Right ventricle myocardium superior (tissue), 1 donor: ENCODE measurements around the gene LSM6. TPM values are rescaled to one million over a fixed set of nuclear protein-coding genes. Genes with fewer than 3 reads are reported as not detected.

Experiments used
- ATAC-seq: fragments of 200-7000 bp; cut with Tn5 transposase; one replicate; pipeline ENCODE4 v1.9.1; 2020; ENCODE audit warnings: mild to moderate bottlenecking; ENCODE audit not compliant: poor library complexity
- DNase-seq: peaks from one replicate; pipeline ENCODE4 v3.0.0-alpha.2; 2020
- intact Hi-C: fragments of 100-400 bp; cut with DNase I; formaldehyde crosslinking; loops from one replicate; pipeline ENCODE4 v1.11.2; 2022
- long read RNA-seq: library from polyadenylated mRNA; unstranded; transcript quantifications from one replicate; pipeline ENCODE4 v2.0.0, GENCODE V29; 2021
- total RNA-seq: library from RNA; stranded (reverse); fragmentation: NEBNext Ultra II Directional; extraction: Animal tissue kit (Norgen Biotek cat#: 25700); gene quantifications from one replicate; pipeline ENCODE4 v1.2.1, GENCODE V29; 2021
- donor health status: DM: no; HTN: yes; CAD: no; lungs with severe emphysema.

The LSM6 gene
- total RNA-seq: 11.8 TPM
- long read RNA-seq, transcript LSM6-201 (4 exons, 2,259 nt): major isoform, 13 of 15 reads
- long read RNA-seq, partial matches to known transcripts: 0 of 15 reads
- long read RNA-seq, other reads (novel, unspliced or antisense): 2 of 15 reads

- intact Hi-C loops: loop anchor here (10.0 kb wide), 1 partner anchor 241 kb away; the partner anchor contains the start of gene ZNF827
- DNase-seq (peak; percentile 93), ATAC-seq (peak; percentile 99)
Observed at GRCh38 chr4:146175541-146176453, at the start of gene LSM6. LSM6 (plus strand) TSS chr4:146175718; CDS start chr4:146182922, 7,204 bp downstream.

- ATAC-seq (no peak), DNase-seq (no peak)
- intact Hi-C loops: no loop called here
Observed at GRCh38 chr4:146132445-146132844, 43.1 kb upstream of the LSM6 start.

GRCh38 chr4:146134761-146135445 lies 40.6 kb upstream of the LSM6 start:
- intact Hi-C loops: no loop called here
- DNase-seq (no peak), ATAC-seq (peak; percentile 68)

GRCh38 chr4:146135941-146136340 lies 39.6 kb upstream of the LSM6 start:
- DNase-seq (no peak), ATAC-seq (no peak)
- intact Hi-C loops: no loop called here

DNA sequence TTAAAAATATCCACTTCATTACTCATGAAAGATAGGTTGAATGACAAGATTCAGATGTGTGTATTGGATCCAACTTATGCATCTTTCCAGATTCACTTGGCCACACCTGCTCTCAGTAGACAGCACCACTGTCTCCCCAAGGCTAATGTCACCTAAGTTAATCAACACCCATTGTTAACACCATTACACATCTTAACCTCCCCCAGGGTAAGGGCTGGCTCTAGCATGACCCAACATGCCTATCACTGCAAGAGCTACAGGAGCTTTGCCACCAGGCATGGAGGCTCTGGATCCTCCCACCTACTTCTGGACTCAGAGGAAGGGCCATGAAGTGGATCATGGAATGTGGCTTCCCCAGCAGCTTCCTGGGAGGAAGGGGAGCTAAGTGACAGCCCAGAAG lies 32.8 kb upstream of the LSM6 start:
- ATAC-seq (no peak), DNase-seq (no peak)
- intact Hi-C loops: no loop called here

DNA sequence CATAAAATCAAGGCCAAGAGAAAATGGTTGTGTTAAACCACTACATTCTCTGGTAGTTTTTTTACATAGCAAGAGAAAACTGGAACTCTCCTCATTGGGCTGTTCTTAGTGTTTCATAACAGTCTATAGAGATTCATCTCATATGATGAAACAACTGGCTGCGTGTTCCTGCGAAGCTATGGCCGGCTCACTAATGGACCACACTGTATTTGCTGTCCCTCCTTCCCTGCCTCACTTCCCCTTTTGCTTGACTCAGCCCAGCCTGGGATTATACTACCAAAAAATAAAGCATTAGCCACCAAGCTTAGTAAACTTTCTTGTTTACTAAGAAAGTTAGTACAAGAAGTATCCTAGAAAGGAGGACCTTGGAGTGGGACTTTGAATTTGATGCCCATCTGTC lies 31.6 kb upstream of the LSM6 start:
- no peak for ATAC-seq
- intact Hi-C loops: no loop called here
- DNase-seq: no peak

GRCh38 chr4:146146918-146147317 lies 28.6 kb upstream of the LSM6 start:
- intact Hi-C loops: no loop called here
- DNase-seq (no peak), ATAC-seq (no peak)

- ATAC-seq: no peak
- no peak for DNase-seq
- intact Hi-C loops: no loop called here
Observed at GRCh38 chr4:146148021-146148420, 27.5 kb upstream of the LSM6 start.

DNA sequence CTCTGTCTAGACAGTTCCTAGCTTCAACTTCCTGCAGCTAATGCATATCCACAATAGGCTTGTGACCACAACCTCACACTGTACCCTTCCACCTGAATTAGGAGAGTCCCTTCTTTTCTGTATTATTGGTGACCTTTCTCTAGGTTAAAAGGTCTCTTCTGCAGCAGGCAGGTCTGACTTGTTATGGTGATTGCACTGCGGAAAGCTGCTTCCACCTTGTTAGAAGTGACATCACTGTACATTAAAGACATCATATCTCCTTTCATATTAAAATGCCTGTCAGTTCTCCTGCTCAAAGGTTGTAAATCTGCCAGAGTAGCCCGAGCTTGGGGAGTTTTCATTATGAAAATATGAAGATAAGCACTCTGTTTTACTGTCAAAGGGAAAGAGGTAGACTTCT lies 21.5 kb upstream of the LSM6 start:
- DNase-seq: no peak
- intact Hi-C loops: no loop called here
- ATAC-seq: no peak

DNA sequence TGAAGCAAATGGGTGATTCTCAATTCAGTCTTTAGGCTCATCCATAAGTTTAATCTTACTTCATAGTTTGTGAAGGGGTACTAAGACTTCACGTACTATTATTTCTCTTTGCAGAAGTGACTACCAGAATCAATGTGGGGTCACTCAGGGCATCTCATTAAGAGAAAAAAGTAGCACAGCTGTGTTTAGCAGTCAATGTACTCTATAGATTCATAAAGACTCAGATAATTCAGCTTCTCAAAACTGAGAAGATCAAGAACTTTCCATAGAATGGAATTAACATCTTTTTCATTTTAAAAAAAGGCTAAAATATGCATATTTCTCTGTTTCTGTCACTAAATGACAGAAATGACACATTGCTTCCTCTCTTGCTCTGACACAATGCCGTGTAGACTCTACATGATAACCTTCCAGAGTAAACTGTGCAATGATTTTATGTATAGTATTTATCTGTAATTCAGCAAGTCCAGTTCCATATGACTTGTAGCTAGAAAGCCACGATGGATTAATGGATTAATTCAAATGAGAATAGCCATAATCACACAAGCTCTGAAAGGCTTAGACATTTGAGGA lies 20.3 kb upstream of the LSM6 start:
- no peak for ATAC-seq
- no peak for DNase-seq
- intact Hi-C loops: no loop called here

DNA sequence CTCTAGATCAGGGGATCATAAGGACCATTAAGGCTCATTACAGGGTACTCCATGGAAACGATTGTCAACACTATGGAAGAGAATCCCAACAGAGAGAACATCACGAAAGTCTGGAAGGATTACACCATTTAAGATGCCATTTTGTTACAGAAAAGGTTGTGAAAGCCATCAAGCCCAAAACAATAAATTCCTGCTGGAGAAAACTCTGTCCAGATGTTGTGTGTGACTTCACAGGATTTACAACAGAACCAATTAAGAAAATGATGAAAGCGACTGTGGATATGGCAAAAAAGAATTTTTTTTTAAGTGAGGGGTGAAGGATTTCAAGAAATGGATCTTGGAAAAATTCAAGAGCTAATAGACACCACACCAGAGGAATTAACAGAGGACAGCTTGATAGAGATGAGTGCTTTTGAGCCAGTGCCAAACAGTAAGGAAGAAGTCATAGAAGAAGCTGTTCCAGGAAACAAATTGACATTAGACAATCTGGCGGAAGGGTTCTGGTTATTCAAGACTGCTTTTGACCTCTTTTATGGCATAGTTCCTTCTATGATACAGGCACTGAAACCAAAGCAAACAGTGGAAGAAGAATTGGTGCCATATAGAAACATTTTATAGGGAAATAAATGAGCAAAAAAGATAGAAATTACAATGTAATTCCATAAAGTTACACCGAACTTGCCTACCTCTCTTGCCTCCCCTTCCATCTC lies 17.3 kb upstream of the LSM6 start:
- intact Hi-C loops: no loop called here
- ATAC-seq: no peak

DNA sequence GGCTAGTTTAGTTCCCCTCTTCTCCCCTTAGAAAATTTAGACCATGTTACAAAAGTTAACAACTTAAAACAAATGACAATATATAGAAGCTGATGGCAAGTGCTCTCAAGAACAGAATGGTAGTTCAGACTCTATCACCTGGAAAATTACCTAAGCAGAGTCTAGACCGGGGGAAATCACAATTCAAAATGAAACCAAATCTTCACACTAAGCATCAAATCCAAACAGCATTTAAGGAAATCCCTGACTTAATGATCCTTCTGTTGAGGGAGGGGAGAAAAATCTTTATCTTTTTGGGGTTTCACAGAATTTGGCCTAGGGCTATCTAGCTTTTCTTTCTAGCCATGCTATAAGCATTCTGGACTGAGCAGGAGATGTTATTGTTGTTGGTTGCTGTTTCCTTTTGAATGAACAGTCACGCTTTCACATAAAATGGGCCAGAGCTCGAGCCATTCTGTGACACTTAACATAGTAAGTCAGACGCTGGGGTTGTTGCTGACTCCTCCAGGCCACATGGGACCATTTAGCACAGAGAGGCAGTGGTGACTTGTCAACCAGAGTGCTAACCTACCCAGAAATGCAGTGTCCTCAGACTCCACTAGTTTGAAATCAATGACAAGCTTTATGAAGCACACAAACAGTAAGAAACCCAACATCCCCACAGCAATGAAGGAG lies 16.0 kb upstream of the LSM6 start:
- ATAC-seq (no peak), DNase-seq (no peak)
- intact Hi-C loops: no loop called here

More for the DNA sequence above, 17.3 kb upstream of the LSM6 start:
- DNase-seq: no peak

GRCh38 chr4:146161243-146161642 lies 14.3 kb upstream of the LSM6 start:
- DNase-seq (no peak), ATAC-seq (no peak)
- intact Hi-C loops: no loop called here

GRCh38 chr4:146165221-146165620 lies 10.3 kb upstream of the LSM6 start:
- intact Hi-C loops: no loop called here
- ATAC-seq (no peak), DNase-seq (no peak)

- DNase-seq: no peak
- no peak for ATAC-seq
- intact Hi-C loops: no loop called here
Observed at GRCh38 chr4:146165840-146166239, 9.7 kb upstream of the LSM6 start.

- ATAC-seq: no peak
- intact Hi-C loops: loop anchor here (10.0 kb wide), 1 partner anchor 235 kb away; the partner anchor contains the start of gene ZNF827
- DNase-seq: no peak
Observed at GRCh38 chr4:146170149-146170548, 5.4 kb upstream of the LSM6 start.

GRCh38 chr4:146176891-146177290 lies 1.4 kb downstream of the LSM6 start:
- intact Hi-C loops: loop anchor here (10.0 kb wide), 1 partner anchor 242 kb away; the partner anchor contains the start of gene ZNF827
- DNase-seq: no peak
- ATAC-seq: no peak

DNA sequence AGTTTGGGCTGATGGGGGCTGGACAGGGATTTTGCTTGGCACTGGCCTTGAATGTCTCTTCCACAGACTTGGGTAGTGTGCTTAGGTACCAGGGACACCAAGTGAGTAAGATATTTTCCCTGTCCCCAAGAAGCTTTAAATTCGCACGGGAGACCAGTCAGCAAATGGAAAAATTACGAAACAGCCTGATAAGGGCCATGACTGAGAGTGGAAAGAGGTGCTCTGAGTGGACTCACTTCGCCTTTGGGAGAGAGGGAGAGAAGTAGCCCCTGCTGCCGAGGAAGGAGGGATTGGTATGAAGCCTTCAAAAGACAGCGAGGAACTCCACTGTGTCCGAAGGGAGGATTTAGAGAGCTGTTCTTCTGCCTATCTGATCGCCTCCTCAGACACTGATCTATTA lies 2.6 kb downstream of the LSM6 start:
- DNase-seq (no peak), ATAC-seq (no peak)
- intact Hi-C loops: loop anchor here (10.0 kb wide), 1 partner anchor 243 kb away; the partner anchor contains the start of gene ZNF827
